ENCODE measurements around the gene DGKG.

DNA sequence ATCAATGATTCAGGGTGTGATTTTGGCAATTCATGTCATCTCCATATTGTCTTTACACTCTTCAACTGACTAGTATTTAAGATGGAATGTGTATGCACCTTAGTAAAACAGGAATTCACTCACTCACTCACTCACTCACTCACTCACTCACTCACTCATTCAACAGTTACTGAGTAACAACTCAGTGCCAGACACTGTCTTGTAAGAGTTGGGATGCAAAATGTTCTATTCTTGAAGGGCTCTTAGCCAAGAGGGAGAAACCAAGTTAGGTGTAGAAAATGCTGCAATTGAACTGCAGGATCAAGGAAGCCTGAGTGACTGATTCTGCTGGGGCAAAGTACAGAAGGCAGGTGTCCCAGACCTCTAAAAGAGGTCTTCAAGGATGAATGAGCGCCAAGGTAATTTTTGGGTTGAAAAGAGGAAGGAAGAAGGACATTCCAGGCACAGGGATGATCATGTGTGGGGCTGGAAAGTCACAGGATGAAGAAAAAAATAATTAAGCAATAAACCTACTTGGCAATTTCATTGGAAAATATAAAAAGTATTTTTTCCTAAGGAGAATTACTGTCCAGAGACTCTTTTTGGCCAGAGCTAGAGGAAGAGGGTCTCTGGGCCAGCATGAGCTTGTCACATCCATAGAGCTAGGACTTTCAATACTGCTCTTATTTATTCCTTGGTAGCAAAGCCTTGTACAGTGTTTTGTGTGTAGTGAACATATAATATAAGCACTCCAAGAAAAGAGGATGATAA, 194.2 kb downstream of the DGKG start:
- TF ChIP-seq, protein P1, sequence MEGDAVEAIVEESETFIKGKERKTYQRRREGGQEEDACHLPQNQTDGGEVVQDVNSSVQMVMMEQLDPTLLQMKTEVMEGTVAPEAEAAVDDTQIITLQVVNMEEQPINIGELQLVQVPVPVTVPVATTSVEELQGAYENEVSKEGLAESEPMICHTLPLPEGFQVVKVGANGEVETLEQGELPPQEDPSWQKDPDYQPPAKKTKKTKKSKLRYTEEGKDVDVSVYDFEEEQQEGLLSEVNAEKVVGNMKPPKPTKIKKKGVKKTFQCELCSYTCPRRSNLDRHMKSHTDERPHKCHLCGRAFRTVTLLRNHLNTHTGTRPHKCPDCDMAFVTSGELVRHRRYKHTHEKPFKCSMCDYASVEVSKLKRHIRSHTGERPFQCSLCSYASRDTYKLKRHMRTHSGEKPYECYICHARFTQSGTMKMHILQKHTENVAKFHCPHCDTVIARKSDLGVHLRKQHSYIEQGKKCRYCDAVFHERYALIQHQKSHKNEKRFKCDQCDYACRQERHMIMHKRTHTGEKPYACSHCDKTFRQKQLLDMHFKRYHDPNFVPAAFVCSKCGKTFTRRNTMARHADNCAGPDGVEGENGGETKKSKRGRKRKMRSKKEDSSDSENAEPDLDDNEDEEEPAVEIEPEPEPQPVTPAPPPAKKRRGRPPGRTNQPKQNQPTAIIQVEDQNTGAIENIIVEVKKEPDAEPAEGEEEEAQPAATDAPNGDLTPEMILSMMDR (IDR thresholded peaks at IDR 0.05) = no peak
- no peak for TF ChIP-seq EZH2 (IDR thresholded peaks at IDR 0.05; ENCODE audit: borderline replicate concordance, insufficient read depth, low read depth, low read length, poor library complexity, severe bottlenecking)

Data from B cell (primary cell).